Measurements from ENCODE around the gene PKP1. TPM values are rescaled to one million over a fixed set of nuclear protein-coding genes. Genes with fewer than 3 reads are reported as not detected.

Gene PKP1
- total RNA-seq, 4 donors from 2014 or later: 0.93 to 9.6 (median 3.6) TPM

GRCh38 chr1:201326710-201327109 is 43.4 kb downstream of the PKP1 start:
- ATAC-seq (ENCODE audit: low FRiP score) (no peak), DNase-seq (ENCODE audit: low spot score) (no peak)
- TF ChIP-seq CTCF (IDR thresholded peaks at IDR 0.05): no peak

- TF ChIP-seq CTCF (IDR thresholded peaks at IDR 0.05): no peak
- ATAC-seq (ENCODE audit: low FRiP score) (no peak), DNase-seq (ENCODE audit: low spot score) (no peak)
Measured at GRCh38 chr1:201327687-201328240, 44.5 kb downstream of the PKP1 start.

- DNase-seq (ENCODE audit: low spot score) (no peak), ATAC-seq (ENCODE audit: low FRiP score) (no peak)
- TF ChIP-seq CTCF (IDR thresholded peaks at IDR 0.05): no peak
Measured at GRCh38 chr1:201328576-201328975, 45.3 kb downstream of the PKP1 start.

- no peak for ATAC-seq (ENCODE audit: low FRiP score)
- TF ChIP-seq CTCF (IDR thresholded peaks at IDR 0.05): no peak
- no peak for DNase-seq (ENCODE audit: low spot score)
Measured at GRCh38 chr1:201329286-201329685, 46.0 kb downstream of the PKP1 start.

- ATAC-seq (ENCODE audit: low FRiP score): no peak
- no peak for DNase-seq (ENCODE audit: low spot score)
- no peak for TF ChIP-seq CTCF (IDR thresholded peaks at IDR 0.05)
Measured at GRCh38 chr1:201329801-201330200, 46.5 kb downstream of the PKP1 start.

GRCh38 chr1:201330541-201330940 is 47.2 kb downstream of the PKP1 start:
- no peak for ATAC-seq (ENCODE audit: low FRiP score)
- no peak for TF ChIP-seq CTCF (IDR thresholded peaks at IDR 0.05)
- DNase-seq (ENCODE audit: low spot score): no peak

GRCh38 chr1:201331166-201331565 is 47.9 kb downstream of the PKP1 start:
- ATAC-seq (ENCODE audit: low FRiP score) (no peak), DNase-seq (ENCODE audit: low spot score) (no peak)
- no peak for TF ChIP-seq CTCF (IDR thresholded peaks at IDR 0.05)

All from omental fat pad (tissue), 4 donors.